WTC11 (cell line): ENCODE data around the gene RHBDL1. TPM values are rescaled to one million over a fixed set of nuclear protein-coding genes. Genes with fewer than 3 reads are reported as not detected.

Experiments
- ATAC-seq: fragments of 200-7000 bp; cut with Tn5 transposase; 2 replicates; pipeline ENCODE4 v1.10.0; 2021; ENCODE audit warnings: mild to moderate bottlenecking, moderate library complexity
- CTCF ChIA-PET: fragments of 300-600 bp; sonication (Branson Sonifier 250); formaldehyde crosslinking; loops from one replicate; lab custom pipeline; 2021; ENCODE audit warnings: antibody characterized with exemption; lab: Charles Lee
- POLR2A ChIA-PET: fragments of 350-600 bp; sonication (Branson Sonifier 250); formaldehyde crosslinking; loops from one replicate; lab custom pipeline; 2021; ENCODE audit warnings: antibody characterized with exemption; lab: Charles Lee
- DNase-seq: peaks from one replicate; pipeline ENCODE4 v3.0.0; 2021; ENCODE audit warnings: low spot score
- H3K27ac Mint-ChIP-seq: 2 replicates; pipeline ENCODE4 v1.8.0; 2021; ENCODE audit warnings: mixed read lengths
- H3K27me3 Mint-ChIP-seq: 2 replicates; pipeline ENCODE4 v1.8.0; 2021; ENCODE audit warnings: low read depth, mild to moderate bottlenecking, moderate library complexity, mixed read lengths
- H3K36me3 Mint-ChIP-seq: 2 replicates; pipeline ENCODE4 v1.8.0; 2021; ENCODE audit warnings: mixed read lengths
- H3K4me1 Mint-ChIP-seq: 2 replicates; pipeline ENCODE4 v1.8.0; 2022; ENCODE audit warnings: mixed read lengths
- H3K4me3 Mint-ChIP-seq: 2 replicates; pipeline ENCODE4 v1.8.0; 2021; ENCODE audit warnings: mild to moderate bottlenecking, moderate library complexity, mixed read lengths
- H3K9me3 Mint-ChIP-seq: 2 replicates; pipeline ENCODE4 v1.8.0; 2021; ENCODE audit warnings: mixed read lengths
- ETV6 ChIP-seq: sonication (generic); formaldehyde crosslinking; IDR thresholded peaks from 2 replicates; pipeline ENCODE4 v1.8.1; 2022; ENCODE audit warnings: mild to moderate bottlenecking, missing genetic modification reagents
- FOXP1 ChIP-seq: sonication (generic); formaldehyde crosslinking; IDR thresholded peaks from 2 replicates; pipeline ENCODE4 v1.8.0; 2022; ENCODE audit warnings: missing genetic modification reagents, mild to moderate bottlenecking, moderate library complexity, borderline replicate concordance
- GABPB1 ChIP-seq: sonication (generic); formaldehyde crosslinking; IDR thresholded peaks from 2 replicates; pipeline ENCODE4 v1.8.1; 2023; ENCODE audit warnings: mild to moderate bottlenecking, missing genetic modification reagents
- MYBL2 ChIP-seq: sonication (generic); formaldehyde crosslinking; IDR thresholded peaks from 2 replicates; pipeline ENCODE4 v1.8.1; 2023; ENCODE audit warnings: mild to moderate bottlenecking, moderate library complexity, missing genetic modification reagents
- NR3C1 ChIP-seq: sonication (generic); formaldehyde crosslinking; conservative IDR thresholded peaks from 2 replicates; pipeline ENCODE4 v1.8.1; 2023; ENCODE audit warnings: low read depth, mild to moderate bottlenecking, missing genetic modification reagents
- SMAD4 ChIP-seq: sonication (generic); formaldehyde crosslinking; IDR thresholded peaks from 2 replicates; pipeline ENCODE4 v1.8.0; 2022; ENCODE audit warnings: mild to moderate bottlenecking, missing genetic modification reagents
- SP1 ChIP-seq: sonication (generic); formaldehyde crosslinking; conservative IDR thresholded peaks from 2 replicates; pipeline ENCODE4 v1.8.1; 2022; ENCODE audit warnings: missing genetic modification reagents
- ZNF138 ChIP-seq: sonication (generic); formaldehyde crosslinking; conservative IDR thresholded peaks from 2 replicates; pipeline ENCODE4 v1.8.1; 2022; ENCODE audit warnings: mild to moderate bottlenecking, moderate library complexity, missing genetic modification reagents
- ZNF232 ChIP-seq: sonication (generic); formaldehyde crosslinking; IDR thresholded peaks from 2 replicates; pipeline ENCODE4 v1.8.0; 2022; ENCODE audit warnings: mild to moderate bottlenecking, missing genetic modification reagents
- ZNF263 ChIP-seq: sonication (generic); formaldehyde crosslinking; IDR thresholded peaks from 2 replicates; pipeline ENCODE4 v1.8.1; 2022; ENCODE audit warnings: low read depth, mild to moderate bottlenecking, moderate library complexity, missing genetic modification reagents
- ZNF317 ChIP-seq: sonication (generic); formaldehyde crosslinking; IDR thresholded peaks from 2 replicates; pipeline ENCODE4 v1.8.1; 2023; ENCODE audit warnings: low read depth, mild to moderate bottlenecking, moderate library complexity, missing genetic modification reagents, borderline replicate concordance
- ZNF423 ChIP-seq: fragments of 250-450 bp; sonication (Bioruptor Pico); IDR thresholded peaks from 2 replicates; pipeline ENCODE4 v2.1.2; 2022; ENCODE audit warnings: mild to moderate bottlenecking, moderate library complexity
- total RNA-seq: library from RNA; stranded (reverse); gene quantifications from 3 replicates; pipeline ENCODE4 v1.2.3, GENCODE V29; 2021
- TF ChIP-seq, protein P1 (sequence below): fragments of 250-450 bp; sonication (Bioruptor Pico); IDR thresholded peaks from 2 replicates; pipeline ENCODE4 v1.9.0; 2021; ENCODE audit warnings: mild to moderate bottlenecking
- TF ChIP-seq, protein P2 (sequence below): sonication (generic); formaldehyde crosslinking; IDR thresholded peaks from 2 replicates; pipeline ENCODE4 v1.8.0; 2023; ENCODE audit warnings: missing genetic modification reagents, mild to moderate bottlenecking, borderline replicate concordance
- TF ChIP-seq, protein P3 (sequence below): sonication (generic); formaldehyde crosslinking; IDR thresholded peaks from 2 replicates; pipeline ENCODE4 v1.8.1; 2023; ENCODE audit warnings: mild to moderate bottlenecking, moderate library complexity, missing genetic modification reagents
- TF ChIP-seq, protein P4 (sequence below): sonication (generic); formaldehyde crosslinking; IDR thresholded peaks from 2 replicates; pipeline ENCODE4 v1.8.0; 2022; ENCODE audit warnings: mild to moderate bottlenecking, missing genetic modification reagents

The RHBDL1 gene
- total RNA-seq, 1 experiment from 2014 or later = 8.2 TPM

DNA sequence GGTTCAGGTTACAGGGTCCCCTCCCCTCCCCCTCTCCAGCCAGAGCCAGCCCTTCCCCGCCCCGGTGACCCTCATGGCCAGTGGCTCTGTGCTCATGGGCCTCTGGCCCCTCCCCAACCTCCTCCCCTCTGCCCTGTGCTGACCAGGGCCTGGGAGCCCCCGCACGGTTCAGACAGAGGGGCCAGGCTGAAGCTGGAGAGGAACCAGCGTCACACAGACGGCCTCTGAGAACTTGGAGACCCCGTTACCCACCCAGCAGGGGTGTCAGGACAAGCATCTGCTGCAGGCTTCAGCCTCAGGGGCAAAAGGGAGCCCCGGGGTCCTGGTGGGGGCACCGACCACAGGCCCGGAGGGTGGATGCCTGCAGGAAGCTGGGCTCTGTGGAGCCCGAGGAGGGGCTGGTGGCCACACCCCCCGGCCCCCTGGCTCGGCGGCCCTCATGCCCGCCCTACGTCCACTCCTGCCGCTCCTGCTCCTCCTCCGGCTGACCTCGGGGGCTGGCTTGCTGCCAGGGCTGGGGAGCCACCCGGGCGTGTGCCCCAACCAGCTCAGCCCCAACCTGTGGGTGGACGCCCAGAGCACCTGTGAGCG is 44.6 kb upstream of the RHBDL1 start, which contains the start of gene WFIKKN1:
WFIKKN1 (plus strand) TSS at position 171 of the 591 bp plus-strand sequence; CDS start at position 440, 269 bp downstream.
- Mint-ChIP-seq H3K4me3 (peak within 1 kb of the TSS; percentile 59), H3K27me3 (no peaks in the 10 kb centered on the region)
- ATAC-seq = peak; percentile 83

More for the DNA sequence above, 44.6 kb upstream of the RHBDL1 start, which contains the start of gene WFIKKN1:
- no peaks in the 10 kb centered on the region for H3K9me3 Mint-ChIP-seq
- DNase-seq = peak; percentile 85
- peak within 1 kb of the TSS; percentile 41 for H3K27ac Mint-ChIP-seq
- CTCF ChIA-PET = interaction anchor here (0.9 to 2.7 kb wide), 7 partner anchors 9 to 64 kb away, joined by 3 to 18 read pairs (median 4); partner anchors contain the start of genes NHLRC4, RHBDL1 and WDR90
- H3K36me3 Mint-ChIP-seq = peaks cover 3% of the 10 kb centered on the region; the same call in 1 of the 2 replicates
- POLR2A ChIA-PET = no interaction called here
- TF ChIP-seq, protein P1, sequence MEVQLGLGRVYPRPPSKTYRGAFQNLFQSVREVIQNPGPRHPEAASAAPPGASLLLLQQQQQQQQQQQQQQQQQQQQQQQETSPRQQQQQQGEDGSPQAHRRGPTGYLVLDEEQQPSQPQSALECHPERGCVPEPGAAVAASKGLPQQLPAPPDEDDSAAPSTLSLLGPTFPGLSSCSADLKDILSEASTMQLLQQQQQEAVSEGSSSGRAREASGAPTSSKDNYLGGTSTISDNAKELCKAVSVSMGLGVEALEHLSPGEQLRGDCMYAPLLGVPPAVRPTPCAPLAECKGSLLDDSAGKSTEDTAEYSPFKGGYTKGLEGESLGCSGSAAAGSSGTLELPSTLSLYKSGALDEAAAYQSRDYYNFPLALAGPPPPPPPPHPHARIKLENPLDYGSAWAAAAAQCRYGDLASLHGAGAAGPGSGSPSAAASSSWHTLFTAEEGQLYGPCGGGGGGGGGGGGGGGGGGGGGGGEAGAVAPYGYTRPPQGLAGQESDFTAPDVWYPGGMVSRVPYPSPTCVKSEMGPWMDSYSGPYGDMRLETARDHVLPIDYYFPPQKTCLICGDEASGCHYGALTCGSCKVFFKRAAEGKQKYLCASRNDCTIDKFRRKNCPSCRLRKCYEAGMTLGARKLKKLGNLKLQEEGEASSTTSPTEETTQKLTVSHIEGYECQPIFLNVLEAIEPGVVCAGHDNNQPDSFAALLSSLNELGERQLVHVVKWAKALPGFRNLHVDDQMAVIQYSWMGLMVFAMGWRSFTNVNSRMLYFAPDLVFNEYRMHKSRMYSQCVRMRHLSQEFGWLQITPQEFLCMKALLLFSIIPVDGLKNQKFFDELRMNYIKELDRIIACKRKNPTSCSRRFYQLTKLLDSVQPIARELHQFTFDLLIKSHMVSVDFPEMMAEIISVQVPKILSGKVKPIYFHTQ (CRISPR knock-in tag) = no peak
- peak; percentile 52; the same call in 1 of the 2 replicates for TF ChIP-seq FOXP1 (CRISPR knock-in tag)
- no peak for TF ChIP-seq SMAD4
- 0 out of 2 replicates have a peak, but pooled peaks have one; percentile 21 for TF ChIP-seq NR3C1 (CRISPR knock-in tag)
- peak; percentile 56; the same call in 1 of the 2 replicates for TF ChIP-seq ZNF232 (CRISPR knock-in tag)
- TF ChIP-seq, protein P2, sequence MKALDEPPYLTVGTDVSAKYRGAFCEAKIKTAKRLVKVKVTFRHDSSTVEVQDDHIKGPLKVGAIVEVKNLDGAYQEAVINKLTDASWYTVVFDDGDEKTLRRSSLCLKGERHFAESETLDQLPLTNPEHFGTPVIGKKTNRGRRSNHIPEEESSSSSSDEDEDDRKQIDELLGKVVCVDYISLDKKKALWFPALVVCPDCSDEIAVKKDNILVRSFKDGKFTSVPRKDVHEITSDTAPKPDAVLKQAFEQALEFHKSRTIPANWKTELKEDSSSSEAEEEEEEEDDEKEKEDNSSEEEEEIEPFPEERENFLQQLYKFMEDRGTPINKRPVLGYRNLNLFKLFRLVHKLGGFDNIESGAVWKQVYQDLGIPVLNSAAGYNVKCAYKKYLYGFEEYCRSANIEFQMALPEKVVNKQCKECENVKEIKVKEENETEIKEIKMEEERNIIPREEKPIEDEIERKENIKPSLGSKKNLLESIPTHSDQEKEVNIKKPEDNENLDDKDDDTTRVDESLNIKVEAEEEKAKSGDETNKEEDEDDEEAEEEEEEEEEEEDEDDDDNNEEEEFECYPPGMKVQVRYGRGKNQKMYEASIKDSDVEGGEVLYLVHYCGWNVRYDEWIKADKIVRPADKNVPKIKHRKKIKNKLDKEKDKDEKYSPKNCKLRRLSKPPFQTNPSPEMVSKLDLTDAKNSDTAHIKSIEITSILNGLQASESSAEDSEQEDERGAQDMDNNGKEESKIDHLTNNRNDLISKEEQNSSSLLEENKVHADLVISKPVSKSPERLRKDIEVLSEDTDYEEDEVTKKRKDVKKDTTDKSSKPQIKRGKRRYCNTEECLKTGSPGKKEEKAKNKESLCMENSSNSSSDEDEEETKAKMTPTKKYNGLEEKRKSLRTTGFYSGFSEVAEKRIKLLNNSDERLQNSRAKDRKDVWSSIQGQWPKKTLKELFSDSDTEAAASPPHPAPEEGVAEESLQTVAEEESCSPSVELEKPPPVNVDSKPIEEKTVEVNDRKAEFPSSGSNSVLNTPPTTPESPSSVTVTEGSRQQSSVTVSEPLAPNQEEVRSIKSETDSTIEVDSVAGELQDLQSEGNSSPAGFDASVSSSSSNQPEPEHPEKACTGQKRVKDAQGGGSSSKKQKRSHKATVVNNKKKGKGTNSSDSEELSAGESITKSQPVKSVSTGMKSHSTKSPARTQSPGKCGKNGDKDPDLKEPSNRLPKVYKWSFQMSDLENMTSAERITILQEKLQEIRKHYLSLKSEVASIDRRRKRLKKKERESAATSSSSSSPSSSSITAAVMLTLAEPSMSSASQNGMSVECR (CRISPR knock-in tag) = peak; percentile 15; the same call in 1 of the 2 replicates
- no peak for TF ChIP-seq ZNF263 (CRISPR knock-in tag)
- 0 out of 2 replicates have a peak, but pooled peaks have one; percentile 14 for TF ChIP-seq ZNF138 (CRISPR knock-in tag)
- no peak for TF ChIP-seq MYBL2 (CRISPR knock-in tag)
- TF ChIP-seq ETV6 (CRISPR knock-in tag) = 0 out of 2 replicates have a peak, but pooled peaks have one; percentile 60
- TF ChIP-seq ZNF423 (CRISPR knock-in tag) = peak; percentile 48; the same call in 1 of the 2 replicates
- TF ChIP-seq SP1 (CRISPR knock-in tag) = peak; percentile 58
- TF ChIP-seq, protein P3, sequence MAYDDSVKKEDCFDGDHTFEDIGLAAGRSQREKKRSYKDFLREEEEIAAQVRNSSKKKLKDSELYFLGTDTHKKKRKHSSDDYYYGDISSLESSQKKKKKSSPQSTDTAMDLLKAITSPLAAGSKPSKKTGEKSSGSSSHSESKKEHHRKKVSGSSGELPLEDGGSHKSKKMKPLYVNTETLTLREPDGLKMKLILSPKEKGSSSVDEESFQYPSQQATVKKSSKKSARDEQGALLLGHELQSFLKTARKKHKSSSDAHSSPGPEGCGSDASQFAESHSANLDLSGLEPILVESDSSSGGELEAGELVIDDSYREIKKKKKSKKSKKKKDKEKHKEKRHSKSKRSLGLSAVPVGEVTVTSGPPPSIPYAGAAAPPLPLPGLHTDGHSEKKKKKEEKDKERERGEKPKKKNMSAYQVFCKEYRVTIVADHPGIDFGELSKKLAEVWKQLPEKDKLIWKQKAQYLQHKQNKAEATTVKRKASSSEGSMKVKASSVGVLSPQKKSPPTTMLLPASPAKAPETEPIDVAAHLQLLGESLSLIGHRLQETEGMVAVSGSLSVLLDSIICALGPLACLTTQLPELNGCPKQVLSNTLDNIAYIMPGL (CRISPR knock-in tag) = no peak; the same call in none of the 2 replicates
- TF ChIP-seq, protein P4, sequence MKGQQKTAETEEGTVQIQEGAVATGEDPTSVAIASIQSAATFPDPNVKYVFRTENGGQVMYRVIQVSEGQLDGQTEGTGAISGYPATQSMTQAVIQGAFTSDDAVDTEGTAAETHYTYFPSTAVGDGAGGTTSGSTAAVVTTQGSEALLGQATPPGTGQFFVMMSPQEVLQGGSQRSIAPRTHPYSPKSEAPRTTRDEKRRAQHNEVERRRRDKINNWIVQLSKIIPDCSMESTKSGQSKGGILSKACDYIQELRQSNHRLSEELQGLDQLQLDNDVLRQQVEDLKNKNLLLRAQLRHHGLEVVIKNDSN = peak; percentile 8; the same call in 1 of the 2 replicates
- 0 out of 2 replicates have a peak, but pooled peaks have one; percentile 8 for TF ChIP-seq GABPB1 (CRISPR knock-in tag)
- no peak for TF ChIP-seq ZNF317
- TF ChIP-seq, all 79 proteins: peak for 10
- peaks cover 18% of the 10 kb centered on the region for H3K4me1 Mint-ChIP-seq
